Prostate gland (tissue), 2 donors: ENCODE data around the gene ICAM3.

ENCODE experiments used
- CTCF ChIP-seq, 4 experiments: fragments of 200-600 bp in 2 of 4; fragments of 450-650 bp in 2 of 4; sonication (generic) in 2 of 4; IDR thresholded peaks; 1 replicate in 3 of 4; 2 replicates in 1 of 4; pipeline ENCODE4 v1.5.1; 2016 to 2019; ENCODE audit warnings: antibody characterized with exemption in 4 of 4, mild to moderate bottlenecking in 2 of 4, moderate library complexity in 2 of 4
- POLR2A ChIP-seq: fragments of 450-650 bp; IDR thresholded peaks from one replicate; pipeline ENCODE4 v1.6.1; 2016; ENCODE audit warnings: antibody characterized with exemption, mild to moderate bottlenecking

GRCh38 chr19:10292789-10293636 is 46.4 kb downstream of the ICAM3 start:
- TF ChIP-seq CTCF (IDR thresholded peaks at IDR 0.05) (no peak), POLR2A (no peak)
